OCI-LY1 (cell line): ENCODE results near the gene TRMT44.

ENCODE experiments used
- H2AFZ ChIP-seq: fragments of 200-600 bp; sonication (generic), shearing (Covaris generic); 2 replicates; pipeline ENCODE4 v1.6.0; 2014; ENCODE audit warnings: antibody characterized with exemption, mild to moderate bottlenecking, low read length
- H3F3A ChIP-seq: fragments of 200-600 bp; sonication (generic), shearing (Covaris generic); 2 replicates; pipeline ENCODE4 v1.6.0; 2014; ENCODE audit warnings: mild to moderate bottlenecking, antibody characterized with exemption, low read length, moderate library complexity; ENCODE audit not compliant: insufficient read depth
- H3K27ac ChIP-seq: fragments of 200-600 bp; sonication (generic); 2 replicates; pipeline ENCODE4 v1.5.1; 2014; ENCODE audit warnings: low read length, mixed run types, mild to moderate bottlenecking, low read depth; ENCODE audit not compliant: poor library complexity, severe bottlenecking
- H3K27me3 ChIP-seq: fragments of 200-600 bp; sonication (generic); 2 replicates; pipeline ENCODE4 v1.6.0; 2014; ENCODE audit warnings: antibody characterized with exemption, mild to moderate bottlenecking, low read length, moderate library complexity; ENCODE audit not compliant: insufficient read depth
- H3K36me3 ChIP-seq: fragments of 200-600 bp; sonication (generic); 2 replicates; pipeline ENCODE4 v1.6.1; 2014; ENCODE audit warnings: mild to moderate bottlenecking, antibody characterized with exemption, low read length, moderate library complexity, mixed read lengths; ENCODE audit not compliant: insufficient read depth
- H3K4me1 ChIP-seq: fragments of 200-600 bp; sonication (generic); 2 replicates; pipeline ENCODE4 v1.5.1; 2014; ENCODE audit warnings: mild to moderate bottlenecking, low read length, moderate library complexity; ENCODE audit not compliant: insufficient read depth, severe bottlenecking
- H3K4me2 ChIP-seq: fragments of 200-600 bp; sonication (generic), shearing (Covaris generic); 2 replicates; pipeline ENCODE4 v1.6.1; 2014; ENCODE audit warnings: low read length
- H3K4me3 ChIP-seq: fragments of 200-600 bp; sonication (generic); 2 replicates; pipeline ENCODE4 v1.5.1; 2014; ENCODE audit warnings: low read length, low read depth, mild to moderate bottlenecking, mixed read lengths; ENCODE audit not compliant: poor library complexity, severe bottlenecking
- H3K79me2 ChIP-seq: fragments of 200-600 bp; shearing (Covaris generic); 2 replicates; pipeline ENCODE4 v1.6.1; 2016; ENCODE audit warnings: mixed run types, low read length, mixed read lengths; ENCODE audit not compliant: insufficient read depth
- H3K9ac ChIP-seq: fragments of 200-600 bp; sonication (generic), shearing (Covaris generic); 2 replicates; pipeline ENCODE4 v1.6.1; 2014; ENCODE audit warnings: mild to moderate bottlenecking, low read length, mixed read lengths
- H3K9me2 ChIP-seq: fragments of 200-600 bp; sonication (generic), shearing (Covaris generic); 2 replicates; pipeline ENCODE4 v1.6.1; 2014; ENCODE audit warnings: low read depth, mild to moderate bottlenecking, low read length, mixed read lengths
- H3K9me3 ChIP-seq: fragments of 200-600 bp; shearing (Covaris generic); 2 replicates; pipeline ENCODE4 v1.6.1; 2014; ENCODE audit warnings: low read length, mixed read lengths
- H4K20me1 ChIP-seq: fragments of 200-600 bp; sonication (generic), shearing (Covaris generic); 2 replicates; pipeline ENCODE4 v1.6.0; 2016; ENCODE audit warnings: mild to moderate bottlenecking, low read length; ENCODE audit not compliant: insufficient read depth
- EZH2 ChIP-seq: fragments of 200-600 bp; sonication (generic), shearing (Covaris generic); IDR thresholded peaks from 2 replicates; pipeline ENCODE4 v1.8.0; 2017; ENCODE audit warnings: borderline replicate concordance, mixed run types, mild to moderate bottlenecking, antibody characterized with exemption, low read length, moderate library complexity, mixed read lengths
- TF ChIP-seq, protein P1 (sequence below): fragments of 200-600 bp; sonication (generic), shearing (Covaris generic); IDR thresholded peaks from 2 replicates; pipeline ENCODE4 v1.5.1; 2017; ENCODE audit warnings: mild to moderate bottlenecking, antibody characterized with exemption, low read length, moderate library complexity, mixed read lengths

TRMT44 gene

DNA sequence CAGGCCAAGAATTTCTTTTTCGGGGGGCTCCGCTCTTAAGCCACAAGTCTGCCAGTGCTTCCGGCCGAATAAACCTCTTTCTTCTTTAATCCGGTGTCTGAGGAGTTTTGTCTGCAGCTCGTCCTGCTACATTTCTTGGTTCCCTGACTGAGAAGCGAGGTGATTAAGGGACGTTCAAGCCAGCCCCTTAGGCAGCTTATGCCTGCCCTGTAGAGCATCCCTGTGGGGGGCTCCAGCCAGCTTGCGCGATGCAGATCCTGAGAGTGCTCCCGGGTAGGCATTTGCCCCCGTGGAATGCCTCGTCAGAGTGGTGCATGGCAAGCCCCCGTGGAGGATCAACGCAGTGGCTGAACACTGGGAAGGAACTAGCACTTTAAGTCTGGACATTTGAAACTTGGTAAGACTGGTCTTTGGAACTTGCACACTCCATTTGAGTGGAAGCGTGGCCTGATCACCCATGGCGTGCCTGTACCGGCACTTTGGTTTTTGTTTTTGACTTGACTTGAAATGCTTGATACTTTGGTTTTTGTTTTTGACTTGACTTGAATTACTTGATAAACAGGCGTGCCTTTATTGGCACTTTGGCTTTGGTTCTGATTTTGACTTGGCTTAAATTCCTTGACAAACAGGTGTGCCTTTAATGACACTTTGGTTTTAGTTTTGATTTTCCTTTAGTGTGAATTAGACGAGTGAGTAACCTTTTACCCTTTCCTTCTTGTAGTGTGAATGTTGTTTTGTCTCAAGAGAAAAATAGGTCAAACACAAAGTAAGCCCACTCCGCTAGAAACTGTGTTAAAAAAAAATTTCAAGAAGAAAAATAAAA is 6.1 kb upstream of the TRMT44 start:
- TF ChIP-seq, protein P1, sequence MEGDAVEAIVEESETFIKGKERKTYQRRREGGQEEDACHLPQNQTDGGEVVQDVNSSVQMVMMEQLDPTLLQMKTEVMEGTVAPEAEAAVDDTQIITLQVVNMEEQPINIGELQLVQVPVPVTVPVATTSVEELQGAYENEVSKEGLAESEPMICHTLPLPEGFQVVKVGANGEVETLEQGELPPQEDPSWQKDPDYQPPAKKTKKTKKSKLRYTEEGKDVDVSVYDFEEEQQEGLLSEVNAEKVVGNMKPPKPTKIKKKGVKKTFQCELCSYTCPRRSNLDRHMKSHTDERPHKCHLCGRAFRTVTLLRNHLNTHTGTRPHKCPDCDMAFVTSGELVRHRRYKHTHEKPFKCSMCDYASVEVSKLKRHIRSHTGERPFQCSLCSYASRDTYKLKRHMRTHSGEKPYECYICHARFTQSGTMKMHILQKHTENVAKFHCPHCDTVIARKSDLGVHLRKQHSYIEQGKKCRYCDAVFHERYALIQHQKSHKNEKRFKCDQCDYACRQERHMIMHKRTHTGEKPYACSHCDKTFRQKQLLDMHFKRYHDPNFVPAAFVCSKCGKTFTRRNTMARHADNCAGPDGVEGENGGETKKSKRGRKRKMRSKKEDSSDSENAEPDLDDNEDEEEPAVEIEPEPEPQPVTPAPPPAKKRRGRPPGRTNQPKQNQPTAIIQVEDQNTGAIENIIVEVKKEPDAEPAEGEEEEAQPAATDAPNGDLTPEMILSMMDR = no peak
- no peak for TF ChIP-seq EZH2
- Histone ChIP-seq H3K27me3 (no peaks in the 10 kb centered on the region), H3K79me2 (0 out of 2 replicates have a peak, but pooled peaks cover under 1% of the 10 kb centered on the region), H3K4me2 (peak overlapping the region; percentile 82), H3K9me2 (no peaks in the 10 kb centered on the region), H3K4me3 (peak overlapping the region; percentile 58), H2AFZ (no peak overlapping the region), H4K20me1 (no peaks in the 10 kb centered on the region), H3K27ac (peak overlapping the region; percentile 70), H3F3A (no peaks in the 10 kb centered on the region), H3K36me3 (no peaks in the 10 kb centered on the region), H3K4me1 (peaks cover 30% of the 10 kb centered on the region), H3K9ac (no peak overlapping the region), H3K9me3 (no peaks in the 10 kb centered on the region)

DNA sequence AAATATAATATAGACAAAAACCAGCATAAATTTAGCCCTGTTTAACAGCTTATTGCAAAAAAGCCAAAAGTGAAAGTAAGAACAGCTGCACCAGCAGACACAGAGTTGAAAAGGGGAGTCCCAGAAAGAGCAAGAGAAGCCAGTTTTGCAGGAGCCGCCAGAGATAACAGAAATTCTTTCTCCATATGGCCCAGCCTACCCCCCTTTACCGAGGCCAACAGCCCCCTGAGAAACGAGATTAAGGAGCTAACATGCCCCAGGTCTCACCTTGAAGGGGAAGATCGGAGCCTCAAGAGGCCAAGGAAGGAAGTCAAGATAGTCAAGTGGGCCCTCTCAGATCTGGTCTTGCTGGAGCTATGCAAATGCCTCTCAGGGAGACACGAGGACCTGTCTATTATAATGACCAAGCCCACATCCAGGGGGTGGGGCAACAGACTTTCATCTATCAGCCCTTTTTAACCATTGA is 4.9 kb upstream of the TRMT44 start:
- Histone ChIP-seq H3F3A (no peaks in the 10 kb centered on the region), H3K9me2 (no peaks in the 10 kb centered on the region), H3K9me3 (no peaks in the 10 kb centered on the region), H3K27ac (peak overlapping the region; percentile 70), H3K4me2 (peak overlapping the region; percentile 82), H3K9ac (peak overlapping the region; percentile 52), H3K4me1 (peaks cover 33% of the 10 kb centered on the region), H4K20me1 (no peaks in the 10 kb centered on the region), H3K27me3 (no peaks in the 10 kb centered on the region), H2AFZ (no peak overlapping the region), H3K79me2 (0 out of 2 replicates have a peak, but pooled peaks cover 5% of the 10 kb centered on the region), H3K4me3 (peak overlapping the region; percentile 58), H3K36me3 (no peaks in the 10 kb centered on the region)
- no peak for TF ChIP-seq EZH2
- TF ChIP-seq, protein P1 = no peak

DNA sequence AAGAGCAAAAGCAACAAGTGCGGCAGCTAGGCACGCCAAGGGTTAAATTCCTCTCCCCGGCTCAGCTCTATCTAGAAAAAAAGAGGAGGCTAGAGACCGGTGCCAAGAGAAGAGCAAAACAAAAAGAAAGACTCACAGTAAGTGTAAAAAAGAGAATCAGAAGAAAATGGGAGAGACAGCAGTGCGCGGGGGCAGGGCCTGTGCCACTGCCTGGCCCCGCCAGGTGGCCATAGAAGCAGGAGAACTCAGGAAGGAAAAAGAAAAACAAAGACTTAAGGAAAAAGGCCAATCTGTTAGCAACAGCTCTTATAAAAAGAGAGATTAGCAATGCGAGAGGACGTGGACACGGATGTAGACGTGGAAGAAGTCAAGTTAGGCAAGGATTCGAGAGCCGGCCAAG is 3.3 kb upstream of the TRMT44 start:
- no peaks in the 10 kb centered on the region for H3K9me3 ChIP-seq
- no peaks in the 10 kb centered on the region for H3K27me3 ChIP-seq
- TF ChIP-seq, protein P1 = no peak
- TF ChIP-seq EZH2 = no peak
- H3K4me3 ChIP-seq = no peak overlapping the region
- H3F3A ChIP-seq = no peaks in the 10 kb centered on the region
- H3K4me1 ChIP-seq = peaks cover 43% of the 10 kb centered on the region
- no peak overlapping the region for H3K9ac ChIP-seq
- H3K79me2 ChIP-seq = 0 out of 2 replicates have a peak, but pooled peaks cover 6% of the 10 kb centered on the region
- no peak overlapping the region for H3K27ac ChIP-seq
- no peaks in the 10 kb centered on the region for H3K36me3 ChIP-seq
- no peaks in the 10 kb centered on the region for H4K20me1 ChIP-seq
- no peaks in the 10 kb centered on the region for H3K9me2 ChIP-seq
- no peak overlapping the region for H2AFZ ChIP-seq
- H3K4me2 ChIP-seq = no peak overlapping the region
